Lower leg skin (tissue), 3 donors: ENCODE results near the gene VIT.

Experiments used
- CTCF ChIP-seq, 3 donors: fragments of 450-650 bp; IDR thresholded peaks; one replicate each; pipeline ENCODE4 v1.5.1; 2016; ENCODE audit warnings: antibody characterized with exemption in 3 of 3, mild to moderate bottlenecking in 3 of 3, moderate library complexity in 2 of 3
- POLR2A ChIP-seq, 2 donors: fragments of 450-650 bp; IDR thresholded peaks; one replicate each; pipeline ENCODE4 v1.6.1; 2016 to 2017; ENCODE audit warnings: antibody characterized with exemption in 2 of 2, mild to moderate bottlenecking in 1 of 2, moderate library complexity in 1 of 2

- TF ChIP-seq CTCF (IDR thresholded peaks at IDR 0.05) (no peak), POLR2A (IDR thresholded peaks at IDR 0.05) (no peak)
Measured at GRCh38 chr2:36769106-36769505, 72.6 kb downstream of the VIT start.
